SK-N-MC (cell line): ENCODE results near the gene NDUFA12.

ENCODE experiments used
- EZH2 ChIP-seq: fragments of 200-600 bp; sonication (generic); IDR thresholded peaks from one replicate; pipeline ENCODE4 v1.6.1; 2017; ENCODE audit warnings: antibody characterized with exemption
- POLR2AphosphoS5 ChIP-seq: IDR thresholded peaks from 2 replicates; pipeline ENCODE4 v1.6.1; 2012; ENCODE audit warnings: mild to moderate bottlenecking, low read depth, low read length, borderline replicate concordance

DNA sequence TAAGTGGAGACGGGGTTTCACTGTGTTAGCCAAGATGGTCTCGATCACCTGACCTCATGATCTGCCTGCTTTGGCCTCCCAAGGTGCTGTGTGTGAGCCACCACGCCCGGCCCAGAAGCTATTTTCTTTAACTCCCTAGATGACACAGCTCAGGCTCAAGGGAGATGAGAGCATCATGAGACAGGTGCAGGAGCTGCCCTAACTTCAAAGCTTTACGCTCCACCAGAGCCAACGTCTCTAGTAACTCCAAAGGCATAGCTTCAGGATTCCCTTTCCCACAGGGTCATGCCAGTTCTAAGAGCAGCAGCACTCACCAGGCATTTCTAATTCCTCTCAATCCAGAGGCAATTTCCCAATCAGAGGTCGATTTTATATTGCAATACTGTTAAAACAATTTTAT is 21.0 kb downstream of the NDUFA12 start:
- TF ChIP-seq POLR2AphosphoS5: no peak
- TF ChIP-seq EZH2: no peak
